CD4-positive, alpha-beta T cell treated with Interleukin-15 for 1 hour (primary cell): ENCODE data around the gene CBX1.
"Not testable (repeated sequence)": the region's sequence is repeated elsewhere in the genome, so short reads cannot be mapped to it uniquely, and the experiment has no call there.

Experiments
- DNase-seq: peaks from one replicate; pipeline ENCODE4 v3.0.0-alpha.2; 2020

The CBX1 gene

DNA sequence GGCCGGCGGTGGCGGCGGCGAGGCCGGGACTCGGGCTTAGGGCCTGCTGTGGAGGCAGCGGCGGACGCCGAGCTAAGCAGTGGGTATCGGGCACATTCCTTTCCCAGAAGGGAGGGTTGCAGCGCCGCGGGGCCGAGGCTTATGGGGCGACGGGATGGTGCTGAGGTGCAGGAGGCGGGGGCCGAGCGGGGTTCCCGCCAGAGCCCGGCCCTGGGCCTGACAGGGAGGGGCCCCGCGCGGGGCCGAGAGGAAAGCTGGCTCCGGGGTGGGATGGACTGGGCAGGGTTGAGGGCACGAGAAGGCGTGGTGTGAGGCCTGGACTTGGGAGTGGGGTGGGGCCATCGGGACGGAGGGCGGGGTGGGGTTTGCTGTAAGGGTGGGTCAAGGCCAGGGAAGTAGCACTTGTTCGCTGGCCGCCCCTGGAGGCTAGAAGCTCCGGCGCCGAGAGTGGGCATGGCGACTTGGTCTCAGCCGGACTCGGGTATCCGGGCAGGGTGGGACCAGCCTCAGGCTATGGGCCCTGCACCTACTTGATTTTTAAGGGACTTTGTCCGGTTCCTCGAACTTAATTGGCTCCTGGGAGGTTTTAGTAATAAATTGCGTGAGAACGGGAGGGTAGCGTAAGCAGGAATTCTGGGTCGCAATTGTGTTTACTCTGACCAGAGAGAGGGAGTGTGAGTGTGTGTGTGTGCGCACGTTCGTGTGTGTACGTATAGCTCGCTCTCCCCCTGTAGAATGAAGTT, 52.7 kb downstream of the CBX1 start:
- DNase-seq = peak; percentile 44

DNA sequence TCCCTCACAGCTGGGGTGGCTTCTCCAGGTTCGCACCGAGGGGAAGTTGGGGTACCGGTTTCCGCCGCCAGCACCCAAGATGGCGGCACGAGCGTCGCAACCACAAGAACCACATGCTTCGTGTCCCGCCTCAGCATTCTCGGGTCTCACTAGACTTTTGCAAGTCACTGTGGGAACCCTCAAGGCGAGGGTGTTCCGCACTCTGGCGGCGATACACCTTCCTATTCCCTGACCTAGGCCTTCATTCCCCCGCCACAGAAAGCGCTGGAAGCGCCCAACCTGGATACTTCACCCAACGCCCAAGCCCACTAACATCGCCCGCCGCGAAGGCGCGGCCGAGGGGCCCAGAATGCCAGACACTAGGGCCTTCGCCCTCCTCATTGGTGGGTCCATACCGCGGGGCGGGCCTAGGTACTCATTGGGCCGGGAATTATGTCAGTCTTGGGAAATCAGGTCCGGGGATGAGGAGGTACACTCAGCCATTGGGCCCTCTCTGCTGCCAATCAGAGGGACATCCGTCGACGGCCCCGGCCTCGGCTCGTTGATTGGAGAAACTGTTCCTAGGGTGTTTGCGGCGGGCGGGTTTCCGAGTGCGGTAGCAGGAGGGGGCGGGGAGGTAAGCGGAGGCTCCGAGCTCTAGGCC, 53.4 kb downstream of the CBX1 start, which contains the start of gene NFE2L1:
TSS of gene NFE2L1 (plus strand) at position 619 of the 643 bp plus-strand sequence. CDS start 2,760 bp downstream, outside the sequence.
- DNase-seq = peak; percentile 98

DNA sequence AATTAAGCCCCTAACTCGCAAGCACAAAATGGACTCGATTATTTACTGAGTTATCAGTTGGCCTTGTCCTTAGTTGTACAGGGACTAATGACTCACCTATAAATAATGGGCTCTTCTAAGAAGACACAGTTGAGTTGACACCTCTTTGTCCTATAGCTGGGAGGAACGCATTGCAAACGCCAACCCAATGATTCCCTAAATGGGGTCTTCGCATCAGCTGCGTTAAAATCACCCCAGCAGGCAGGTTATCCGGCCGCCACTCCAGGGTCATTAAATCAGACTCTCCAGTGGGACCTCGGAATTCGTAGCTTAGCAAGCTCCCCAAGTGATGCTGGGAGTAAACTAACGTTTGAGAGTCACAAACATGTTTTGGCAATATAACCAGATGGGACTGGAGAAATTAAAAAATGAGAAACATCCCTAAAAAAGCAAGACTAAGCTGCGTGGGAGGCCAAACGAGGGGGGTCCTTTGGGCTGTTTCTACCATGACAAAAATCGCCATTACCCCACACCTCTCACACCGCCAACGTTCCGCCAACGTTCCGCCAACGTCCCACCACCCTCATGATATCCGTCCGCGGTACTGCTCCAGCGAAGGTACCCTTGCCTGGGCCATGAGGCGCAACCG, 54.1 kb downstream of the CBX1 start:
- DNase-seq = no peak

DNA sequence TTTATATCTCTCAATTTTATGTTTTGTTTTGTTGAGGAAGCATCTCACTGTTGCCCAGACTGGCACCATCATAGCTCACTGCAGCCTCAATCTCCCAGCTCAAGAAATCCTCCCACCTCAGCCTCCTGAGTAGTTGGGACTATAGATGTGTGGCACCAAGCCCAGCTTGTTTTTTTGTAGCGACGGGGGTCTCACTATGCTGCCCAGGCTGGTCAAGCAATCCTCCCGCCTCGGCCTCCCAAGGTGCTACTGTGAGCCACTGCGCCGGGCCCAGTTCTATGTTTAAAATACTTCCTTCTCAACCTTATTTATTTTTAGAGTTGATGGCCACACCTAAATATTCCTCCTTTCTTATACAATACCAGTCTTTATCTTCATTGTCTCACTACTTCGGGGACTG, 55.0 kb downstream of the CBX1 start:
- no peak for DNase-seq

DNA sequence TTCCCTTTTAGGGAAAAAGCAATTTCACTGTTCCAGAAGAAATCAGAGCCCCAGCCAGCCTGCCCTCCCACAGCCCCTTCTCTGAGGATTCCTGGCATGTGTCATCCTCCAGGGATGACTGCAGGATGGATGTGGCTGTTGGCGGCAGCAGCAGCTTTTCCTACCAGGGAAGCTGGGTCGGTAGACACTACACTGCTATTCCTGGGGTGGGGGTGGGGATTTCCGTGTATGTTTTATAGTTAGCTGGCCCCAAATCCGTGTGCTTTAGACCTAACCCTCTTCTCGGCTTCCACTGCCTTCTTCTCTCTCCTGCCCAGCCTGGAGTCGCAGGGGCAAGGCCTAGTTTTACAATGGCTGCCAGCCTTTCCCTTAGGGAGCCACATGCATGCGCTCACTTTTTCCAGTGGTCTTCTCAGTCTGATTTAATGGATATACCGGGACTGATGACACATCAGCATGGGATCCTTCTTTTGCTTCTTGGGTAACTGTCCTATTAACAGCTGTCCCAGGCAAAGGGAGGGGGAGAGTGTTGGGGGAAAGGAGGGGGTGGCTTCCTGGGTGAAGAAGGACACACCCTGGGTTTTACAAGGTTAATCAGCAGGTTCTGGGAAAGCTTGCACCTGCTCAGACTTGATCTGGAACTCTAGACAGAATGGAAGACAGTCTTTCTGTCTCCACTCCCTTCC, 55.8 kb downstream of the CBX1 start:
- DNase-seq = no peak

DNA sequence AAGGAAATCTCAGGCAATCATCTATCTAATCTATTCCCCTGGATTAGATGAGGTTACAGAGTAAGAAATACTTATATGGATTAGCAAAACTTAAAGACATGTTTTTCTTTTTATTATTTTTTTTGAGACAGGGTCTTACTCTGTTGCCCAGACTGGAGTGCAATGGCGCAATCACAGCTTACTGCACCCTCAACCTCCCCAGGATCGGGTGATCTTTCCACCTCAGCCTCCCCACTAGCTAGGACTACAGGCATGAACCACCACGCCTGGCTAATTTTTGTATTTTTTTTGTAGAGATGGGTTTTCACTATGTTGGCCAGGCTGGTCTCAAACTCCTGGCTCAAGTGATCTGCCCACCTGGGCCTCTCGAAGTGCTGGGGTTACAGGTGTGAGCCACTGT, 56.4 kb downstream of the CBX1 start:
- no peak for DNase-seq

DNA sequence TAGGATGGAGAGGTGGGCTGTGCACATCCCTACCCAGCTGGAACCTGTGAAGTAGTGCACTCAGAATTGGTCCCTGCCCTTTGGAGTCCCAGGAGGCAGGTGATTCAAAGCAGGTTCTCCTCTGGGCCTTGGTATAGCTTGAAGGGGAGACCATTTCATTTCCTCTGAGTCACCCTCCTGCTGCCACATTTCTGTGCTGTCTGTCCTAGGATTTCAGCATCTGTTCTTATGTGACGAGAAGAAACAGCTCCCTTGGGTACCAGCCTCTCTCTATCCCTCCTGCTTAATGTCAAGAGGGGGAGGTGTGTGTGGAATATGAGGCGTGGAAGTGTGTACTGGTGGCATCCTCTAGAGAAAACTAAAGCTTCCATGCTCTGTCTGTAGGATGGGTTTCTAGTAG, 58.1 kb downstream of the CBX1 start:
- DNase-seq = no peak

DNA sequence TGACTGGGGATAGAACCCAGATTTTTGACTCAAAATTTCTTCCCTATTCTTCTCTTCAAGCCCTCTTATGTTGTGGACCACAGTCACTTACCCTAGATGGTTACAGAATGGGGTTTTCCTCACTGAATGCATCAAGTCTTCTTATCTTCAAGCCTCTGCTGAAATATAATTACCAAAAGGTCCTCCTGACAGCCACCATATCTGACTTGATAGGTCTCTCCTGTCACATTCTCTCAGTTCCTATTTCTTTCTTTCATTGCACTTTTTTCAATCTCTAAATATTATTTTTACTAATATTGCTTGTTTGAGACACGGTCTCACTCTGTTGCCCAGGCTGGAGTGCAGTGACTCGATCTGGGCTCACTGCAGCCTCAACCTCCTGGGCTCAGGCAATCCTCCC, 62.6 kb downstream of the CBX1 start:
- no peak for DNase-seq

DNA sequence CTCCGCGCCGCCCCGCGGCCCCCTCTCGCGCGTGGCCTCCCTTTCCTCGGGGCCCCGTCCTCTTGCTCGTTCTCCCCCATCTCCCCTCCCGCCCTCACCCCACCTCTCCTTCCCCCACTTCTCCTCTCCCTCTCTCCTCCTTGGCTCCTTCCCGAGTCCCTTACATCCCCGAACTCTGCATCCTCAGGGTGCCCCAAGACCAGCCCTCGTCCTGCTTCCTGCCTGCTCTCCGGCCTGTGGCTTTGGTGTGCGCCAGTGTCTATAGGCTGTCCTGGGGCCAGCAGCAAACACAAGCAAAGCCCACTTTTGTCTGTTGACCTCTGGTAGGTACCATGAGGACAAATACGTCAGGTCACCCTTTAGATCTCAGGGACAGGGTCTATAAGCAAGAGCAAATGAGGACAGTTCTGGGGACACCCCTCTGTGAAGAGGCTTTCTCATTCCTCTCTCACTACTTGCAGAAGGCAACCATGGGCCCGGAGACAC, 63.4 kb downstream of the CBX1 start:
- no peak for DNase-seq

DNA sequence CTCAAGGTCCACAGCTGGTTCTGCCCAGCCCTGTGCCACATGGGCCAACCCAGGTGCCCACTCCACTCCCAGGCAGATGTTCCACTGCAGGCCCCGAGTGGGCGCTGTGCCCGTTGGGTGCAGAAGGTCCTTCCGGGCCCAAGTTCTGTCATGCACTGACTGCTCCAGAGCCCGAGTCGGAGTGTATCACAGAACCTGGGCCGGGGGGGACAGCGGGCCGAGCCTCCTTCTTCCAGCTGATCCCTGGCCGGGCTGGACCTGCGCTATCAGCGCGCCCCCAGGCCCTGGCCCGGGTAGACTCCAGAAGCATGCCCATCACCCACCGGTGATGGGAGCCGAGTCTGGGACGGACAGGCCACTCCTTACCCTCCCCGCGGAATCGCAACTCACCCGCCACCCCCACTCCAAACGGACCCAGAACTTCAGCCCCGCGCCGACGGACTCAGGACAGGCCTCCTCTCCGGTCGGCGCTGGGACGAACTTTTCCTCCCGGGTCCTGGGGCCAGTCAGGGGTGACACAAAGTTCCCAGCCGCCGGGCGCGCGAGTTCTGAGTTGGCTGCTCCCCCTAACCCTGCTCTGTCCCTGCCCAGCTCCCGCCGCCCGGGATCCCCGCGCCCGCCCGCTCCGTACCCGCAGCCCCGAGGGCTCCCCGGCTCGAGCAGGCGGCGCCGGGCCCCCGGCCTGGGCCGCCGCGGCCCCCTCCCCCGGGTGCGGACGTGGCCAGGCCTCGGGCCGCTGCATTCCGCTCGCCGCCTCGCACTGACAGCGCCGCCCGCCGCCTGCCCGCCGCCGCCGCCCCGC, 64.0 kb downstream of the CBX1 start, which contains the start of gene COPZ2:
TSS of gene COPZ2 (minus strand) at position 762 of the 802 bp plus-strand sequence. CDS start at position 742, 20 bp downstream.
- DNase-seq = peak; percentile 70

DNA sequence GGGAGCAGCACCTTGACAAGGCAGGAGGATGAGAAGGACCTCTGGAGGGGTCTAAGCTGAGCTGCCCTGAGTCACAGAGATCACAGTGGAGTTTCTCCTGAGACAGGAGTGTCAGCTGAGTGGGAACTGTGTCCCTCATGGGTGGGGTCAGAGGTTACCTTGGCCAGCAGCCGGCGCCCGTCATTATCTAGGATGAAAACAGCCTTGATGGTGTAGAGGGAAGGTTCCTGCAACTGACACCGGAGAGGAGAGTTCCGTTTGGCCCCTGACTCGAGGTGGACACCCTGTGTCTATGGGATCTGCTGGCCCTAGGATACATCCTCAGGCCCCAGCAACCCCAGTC, 64.6 kb downstream of the CBX1 start:
- no peak for DNase-seq

DNA sequence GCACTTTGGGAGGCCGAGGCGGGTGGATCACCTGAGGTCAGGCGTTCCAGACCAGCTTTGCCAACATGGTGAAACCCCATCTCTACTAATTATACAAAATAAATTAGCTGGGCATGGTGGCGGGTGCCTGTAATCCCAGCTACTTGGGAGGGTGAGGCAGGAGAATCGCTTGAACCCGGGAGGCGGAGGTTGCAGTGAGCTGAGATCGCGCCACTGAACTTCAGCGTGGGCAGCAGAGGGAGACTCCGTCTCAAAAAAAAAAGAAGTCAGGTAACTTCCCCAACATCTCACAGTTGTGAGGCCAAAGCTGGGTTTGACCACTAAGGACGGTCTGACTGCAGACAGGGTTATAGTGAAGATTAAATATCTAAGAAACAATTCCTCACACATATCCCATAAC, 66.5 kb downstream of the CBX1 start:
- not testable (repeated sequence) for DNase-seq

DNA sequence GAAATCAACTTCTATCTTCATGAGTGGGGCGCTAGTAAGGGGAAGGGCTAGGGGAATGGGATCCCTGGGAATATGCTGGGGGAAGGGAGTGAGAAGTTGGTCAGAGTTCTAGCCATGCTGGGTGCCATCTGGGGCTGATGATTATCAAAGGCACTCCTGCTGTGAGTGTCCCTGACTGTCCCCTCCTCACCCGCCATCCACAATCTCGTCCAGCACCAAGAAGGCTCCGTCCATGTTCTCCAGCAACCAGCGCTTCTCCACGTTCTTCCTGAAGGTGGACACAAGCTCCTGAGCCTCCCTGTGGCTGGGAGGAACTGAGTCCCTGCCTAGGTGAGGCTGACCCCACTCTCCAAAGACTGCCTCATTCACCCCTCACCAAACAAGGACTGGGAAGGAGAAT, 69.3 kb downstream of the CBX1 start:
- no peak for DNase-seq

DNA sequence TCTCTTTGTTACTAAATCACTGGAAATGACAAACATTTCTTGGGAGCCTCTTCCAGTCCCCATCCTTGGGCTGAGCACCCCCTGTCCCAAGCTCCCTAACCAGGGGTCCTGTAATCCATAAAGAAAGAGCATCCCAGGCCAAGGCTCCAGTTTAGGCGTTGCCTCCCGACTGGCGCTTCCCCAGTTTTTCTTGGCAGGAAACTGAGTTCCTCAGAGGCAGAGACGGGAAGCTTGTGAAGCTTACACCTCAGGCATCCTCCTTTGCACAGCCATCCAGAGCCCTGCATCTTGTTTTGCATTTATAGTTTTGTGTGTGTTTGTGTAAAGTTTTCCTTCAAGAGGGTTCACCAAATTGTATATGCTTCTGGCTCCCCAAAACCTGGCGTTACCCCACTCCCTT, 70.7 kb downstream of the CBX1 start:
- no peak for DNase-seq

DNA sequence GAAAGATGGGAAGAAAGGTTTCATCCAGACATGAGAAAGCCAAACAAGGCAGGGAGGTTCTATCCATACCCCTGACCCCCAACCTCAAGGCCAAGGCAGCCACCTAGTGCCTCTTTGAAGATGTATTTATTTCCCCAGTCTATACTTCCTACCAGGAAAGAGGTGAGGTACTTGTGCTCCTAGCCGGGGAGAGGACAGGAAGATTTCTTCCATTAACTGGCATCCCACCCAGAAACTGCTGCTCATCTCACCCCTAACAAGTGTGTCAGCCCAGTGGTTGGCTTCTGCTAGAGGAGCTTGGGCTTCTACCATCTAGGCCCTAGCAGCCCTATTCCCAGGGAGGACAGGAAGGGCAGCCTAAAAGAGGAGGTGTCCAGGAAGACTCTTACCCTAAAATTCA, 72.5 kb downstream of the CBX1 start:
- no peak for DNase-seq

DNA sequence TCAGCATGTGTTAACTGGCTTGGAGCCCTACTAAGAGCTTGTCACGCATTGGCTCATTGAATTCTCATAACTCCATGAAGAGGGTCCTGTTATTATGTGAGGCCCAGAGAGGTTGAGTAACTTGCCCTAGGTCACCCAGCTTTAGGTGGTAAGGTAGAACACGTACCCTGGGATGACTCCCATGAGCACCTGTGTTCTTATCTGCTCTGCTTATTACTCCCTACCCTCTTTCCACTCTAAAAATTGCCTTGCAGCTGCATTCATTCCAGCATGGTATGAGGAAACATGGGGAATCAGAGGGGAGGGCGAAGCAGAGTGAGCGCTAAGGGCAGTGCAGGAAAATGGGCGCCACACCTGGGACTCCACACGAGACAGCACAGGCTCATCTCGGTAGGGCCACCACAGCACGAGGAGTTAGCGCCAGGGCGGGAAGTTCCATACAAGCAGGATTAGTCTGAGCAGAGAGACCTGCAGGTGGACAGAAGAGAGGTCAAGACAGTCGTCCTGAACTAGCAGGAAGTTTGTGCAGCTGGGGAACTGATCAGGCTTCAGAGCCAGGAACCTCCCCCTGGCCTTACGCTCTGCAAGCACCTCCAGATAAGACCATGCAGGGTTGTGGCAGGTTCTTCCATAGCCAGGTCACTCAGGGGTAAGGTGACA, 73.8 kb downstream of the CBX1 start:
- DNase-seq = no peak

DNA sequence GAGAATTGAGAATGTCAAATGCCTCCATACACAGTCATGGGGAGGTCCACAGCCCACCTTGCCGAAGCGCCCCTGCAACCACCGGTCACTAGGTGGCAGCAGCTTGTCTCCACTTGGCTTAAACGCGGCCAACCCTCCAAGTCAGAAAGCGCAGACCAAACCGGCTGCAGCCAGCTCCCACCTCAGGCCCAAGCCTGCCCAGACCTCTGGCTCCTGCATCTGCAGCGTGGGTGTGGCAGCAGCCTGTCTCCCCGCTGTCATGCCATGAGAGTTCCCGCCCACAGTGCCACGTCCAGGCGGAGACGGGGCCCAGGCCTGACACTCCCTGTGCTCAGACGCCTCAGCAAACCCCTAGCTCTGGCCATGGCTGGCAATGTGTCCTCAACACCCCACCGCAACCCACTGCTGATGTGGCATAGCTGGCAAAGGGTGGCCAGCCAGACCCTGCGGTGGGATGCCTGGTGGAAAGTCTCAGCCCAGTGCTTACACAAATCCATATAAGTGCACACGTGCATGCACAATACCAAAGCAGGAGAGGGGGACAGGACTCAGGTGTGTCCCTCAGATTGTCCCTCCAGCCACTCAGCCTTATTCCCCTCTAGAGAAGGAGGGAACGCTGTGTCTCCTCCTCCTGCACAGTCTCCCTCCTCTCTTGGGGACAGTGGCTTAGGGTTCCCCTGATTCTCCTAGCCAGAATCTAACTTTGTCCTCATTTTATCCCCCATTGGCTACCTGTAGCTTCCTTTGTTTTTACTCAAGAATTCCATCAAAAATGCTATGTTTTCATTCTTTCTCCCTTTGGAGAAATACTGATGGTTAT, 74.6 kb downstream of the CBX1 start:
- peak; percentile 73 for DNase-seq

DNA sequence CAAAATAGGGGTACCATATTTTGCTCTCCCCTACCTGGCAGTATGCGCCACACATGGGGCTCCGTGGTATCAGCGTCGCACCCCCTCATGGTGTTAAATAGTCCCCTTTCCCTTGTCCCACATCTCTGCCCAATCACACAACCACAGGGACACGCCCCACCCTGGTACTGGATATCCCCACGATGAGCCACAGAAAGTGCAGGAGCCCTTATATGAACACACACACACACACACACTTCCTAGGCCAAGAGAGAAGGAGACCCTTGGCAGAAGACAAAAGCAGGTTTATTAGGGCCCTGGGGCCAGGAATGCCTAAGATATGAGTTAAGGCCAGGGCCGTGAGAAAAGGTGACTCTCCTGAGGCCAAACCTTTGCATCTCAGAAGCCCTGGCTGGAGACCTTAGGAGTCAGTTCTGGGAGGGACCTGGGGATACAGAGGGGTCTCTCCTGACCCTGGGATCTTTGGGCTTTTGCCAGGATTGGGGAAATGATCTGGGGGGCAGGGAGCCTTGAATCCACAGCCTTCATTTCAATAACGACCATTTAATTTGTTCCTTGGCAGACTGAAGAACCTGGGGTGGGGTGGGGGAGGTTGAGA, 75.3 kb downstream of the CBX1 start:
- no peak for DNase-seq

DNA sequence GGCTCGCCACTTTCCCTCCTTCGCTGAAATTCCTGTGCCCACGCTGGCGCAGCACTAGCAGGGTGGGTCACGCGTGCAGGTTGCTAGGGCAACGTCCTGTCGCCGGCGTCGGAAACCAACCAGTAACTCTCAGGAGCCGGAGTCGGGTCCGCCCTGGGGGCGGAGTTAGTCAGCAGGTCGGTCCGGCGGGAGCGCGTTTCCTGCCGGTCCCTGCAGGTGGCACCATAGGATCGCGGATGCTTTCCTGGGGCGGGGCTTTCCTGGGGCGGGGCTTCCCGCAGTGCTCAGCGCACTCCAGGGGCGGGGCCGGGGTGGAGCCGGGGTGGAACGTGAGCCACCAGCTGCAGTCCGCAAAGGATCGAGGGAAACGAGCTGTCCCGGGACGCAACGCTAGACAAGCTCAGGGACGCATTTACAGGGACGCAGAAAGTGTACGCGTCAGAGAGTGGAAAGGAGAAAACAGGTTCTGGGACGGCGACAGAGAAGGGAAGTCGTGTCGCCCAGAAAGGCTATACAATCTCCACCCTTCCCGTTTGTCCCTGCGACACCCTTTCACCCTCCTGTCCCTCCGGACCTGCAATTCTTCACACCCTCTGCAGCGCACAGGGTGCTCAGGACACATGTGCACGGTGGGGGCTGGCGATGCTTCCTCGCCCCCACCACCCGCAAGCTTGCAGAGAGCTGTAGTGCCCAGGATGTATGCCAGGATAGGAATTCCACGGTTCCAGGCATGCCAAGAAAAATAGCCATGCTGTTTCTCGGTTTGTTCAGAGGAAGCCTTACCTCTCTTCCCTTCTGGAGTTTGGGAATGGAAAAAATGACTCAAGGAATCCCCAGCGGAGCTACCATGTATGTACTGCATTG, 76.0 kb downstream of the CBX1 start:
- peak; percentile 97 for DNase-seq
